Hypothalamus (tissue), 51 donors: Measurements from ENCODE around the gene CENPB.
"Not testable (repeated sequence)": the region's sequence is repeated elsewhere in the genome, so short reads cannot be mapped to it uniquely, and the experiment has no call there.

Source experiments
- DNase-seq, 51 donors: peaks; one replicate each; lab custom pipeline; 2025; lab: John Stamatoyannopoulos, UW

Gene CENPB

GRCh38 chr20:3794168-3794567 lies 7.6 kb upstream of the CENPB start:
- DNase-seq, result not testable (repeated sequence)

- not testable (repeated sequence) for DNase-seq
Observed at GRCh38 chr20:3789201-3789600, 2.7 kb upstream of the CENPB start.

GRCh38 chr20:3788685-3789155 lies 2.2 kb upstream of the CENPB start:
- DNase-seq, result no peak

GRCh38 chr20:3787324-3788014 lies 929 bp upstream of the CENPB start:
- no peak for DNase-seq

GRCh38 chr20:3786126-3786484 lies 435 bp downstream of the CENPB start:
- peak in 22 of 51 donors; percentile 14 to 56 (median 30) for DNase-seq

- no peak for DNase-seq
Observed at GRCh38 chr20:3785240-3786125, 1.1 kb downstream of the CENPB start.

GRCh38 chr20:3784863-3785239 lies 1.7 kb downstream of the CENPB start:
- no peak for DNase-seq

GRCh38 chr20:3784216-3784853 lies 2.2 kb downstream of the CENPB start:
- no peak for DNase-seq

- peak in 2 of 51 donors; percentile 17 to 37 for DNase-seq
Observed at GRCh38 chr20:3783511-3784195, 2.9 kb downstream of the CENPB start.

GRCh38 chr20:3783068-3783489 lies 3.5 kb downstream of the CENPB start:
- no peak for DNase-seq

GRCh38 chr20:3782597-3782996 lies 3.9 kb downstream of the CENPB start:
- no peak for DNase-seq

- DNase-seq, result peak in 48 of 51 donors; percentile 21 to 89 (median 67)
Observed at GRCh38 chr20:3781153-3781910, 5.2 kb downstream of the CENPB start, which contains the start of gene SPEF1. TSS of gene SPEF1 (minus strand) at chr20:3781448. CDS start at chr20:3781287, 161 bp downstream.

- DNase-seq, result no peak
Observed at GRCh38 chr20:3778976-3779375, 7.6 kb downstream of the CENPB start.

- DNase-seq, result peak in 7 of 51 donors; percentile 9 to 34 (median 21)
Observed at GRCh38 chr20:3777716-3778629, 8.6 kb downstream of the CENPB start.

GRCh38 chr20:3777381-3777715 lies 9.2 kb downstream of the CENPB start:
- no peak for DNase-seq

- DNase-seq, result no peak
Observed at GRCh38 chr20:3775457-3776108, 11.0 kb downstream of the CENPB start.

- no peak for DNase-seq
Observed at GRCh38 chr20:3771552-3772058, 14.9 kb downstream of the CENPB start.
